HG02870 (cell line): ENCODE measurements around the gene AKAP12.

Source experiments
- ATAC-seq: cut with Tn5 transposase; IDR thresholded peaks from one replicate; pipeline ENCODE4 v1.9.1; 2021; ENCODE audit warnings: mild to moderate bottlenecking, moderate library complexity; ENCODE audit not compliant: unreplicated experiment

The AKAP12 gene

GRCh38 chr6:151232899-151233298, 6.9 kb upstream of the AKAP12 start:
- ATAC-seq = no peak

GRCh38 chr6:151233731-151234130, 6.0 kb upstream of the AKAP12 start:
- no peak for ATAC-seq

GRCh38 chr6:151236668-151237401, 2.9 kb upstream of the AKAP12 start:
- ATAC-seq = no peak

- peak; percentile 44 for ATAC-seq
Observed at GRCh38 chr6:151240036-151240685, 394 bp downstream of the AKAP12 start.

- ATAC-seq = no peak
Observed at GRCh38 chr6:151240791-151241642, 1.2 kb downstream of the AKAP12 start.

- no peak for ATAC-seq
Observed at GRCh38 chr6:151241853-151242252, 2.1 kb downstream of the AKAP12 start.

GRCh38 chr6:151242420-151242861, 2.7 kb downstream of the AKAP12 start:
- no peak for ATAC-seq

GRCh38 chr6:151243481-151243880, 3.7 kb downstream of the AKAP12 start:
- no peak for ATAC-seq

GRCh38 chr6:151247490-151247889, 7.7 kb downstream of the AKAP12 start:
- ATAC-seq = no peak

- ATAC-seq = no peak
Observed at GRCh38 chr6:151248295-151248694, 8.5 kb downstream of the AKAP12 start.

GRCh38 chr6:151252634-151253033, 12.9 kb downstream of the AKAP12 start:
- no peak for ATAC-seq

- no peak for ATAC-seq
Observed at GRCh38 chr6:151254451-151255081, 14.8 kb downstream of the AKAP12 start.

GRCh38 chr6:151255811-151256210, 16.0 kb downstream of the AKAP12 start:
- no peak for ATAC-seq

GRCh38 chr6:151257985-151258445, 18.2 kb downstream of the AKAP12 start:
- no peak for ATAC-seq

GRCh38 chr6:151260205-151260604, 20.4 kb downstream of the AKAP12 start:
- no peak for ATAC-seq

- no peak for ATAC-seq
Observed at GRCh38 chr6:151263035-151263434, 23.3 kb downstream of the AKAP12 start.

- ATAC-seq = no peak
Observed at GRCh38 chr6:151263967-151264366, 24.2 kb downstream of the AKAP12 start.

GRCh38 chr6:151265282-151265681, 25.5 kb downstream of the AKAP12 start:
- no peak for ATAC-seq

GRCh38 chr6:151269321-151269995, 29.7 kb downstream of the AKAP12 start:
- no peak for ATAC-seq

GRCh38 chr6:151275121-151275520, 35.4 kb downstream of the AKAP12 start:
- no peak for ATAC-seq
